Transverse colon (tissue), 4 donors: ENCODE results near the gene JARID2.

Experiments used
- POLR2A ChIP-seq: fragments of 450-650 bp; IDR thresholded peaks from one replicate; pipeline ENCODE4 v1.6.1; 2016; ENCODE audit warnings: antibody characterized with exemption, mild to moderate bottlenecking, moderate library complexity
- POLR2AphosphoS5 ChIP-seq, 3 donors: sonication (generic); formaldehyde crosslinking; IDR thresholded peaks; one replicate each; pipeline ENCODE4 v1.6.1; 2016; ENCODE audit warnings: antibody characterized with exemption in 3 of 3
- TF ChIP-seq, protein P1 (sequence below), 5 experiments: fragments of 200-600 bp in 3 of 5; fragments of 450-650 bp in 2 of 5; sonication (generic) in 3 of 5; IDR thresholded peaks; 1 replicate in 2 of 5; 2 replicates in 3 of 5; pipeline ENCODE4 v1.5.1; 2016 to 2017; ENCODE audit warnings: antibody characterized with exemption in 5 of 5, inconsistent platforms in 3 of 5, mild to moderate bottlenecking in 2 of 5, moderate library complexity in 1 of 5

GRCh38 chr6:15279047-15279661 lies 33.3 kb downstream of the JARID2 start:
- TF ChIP-seq, protein P1, sequence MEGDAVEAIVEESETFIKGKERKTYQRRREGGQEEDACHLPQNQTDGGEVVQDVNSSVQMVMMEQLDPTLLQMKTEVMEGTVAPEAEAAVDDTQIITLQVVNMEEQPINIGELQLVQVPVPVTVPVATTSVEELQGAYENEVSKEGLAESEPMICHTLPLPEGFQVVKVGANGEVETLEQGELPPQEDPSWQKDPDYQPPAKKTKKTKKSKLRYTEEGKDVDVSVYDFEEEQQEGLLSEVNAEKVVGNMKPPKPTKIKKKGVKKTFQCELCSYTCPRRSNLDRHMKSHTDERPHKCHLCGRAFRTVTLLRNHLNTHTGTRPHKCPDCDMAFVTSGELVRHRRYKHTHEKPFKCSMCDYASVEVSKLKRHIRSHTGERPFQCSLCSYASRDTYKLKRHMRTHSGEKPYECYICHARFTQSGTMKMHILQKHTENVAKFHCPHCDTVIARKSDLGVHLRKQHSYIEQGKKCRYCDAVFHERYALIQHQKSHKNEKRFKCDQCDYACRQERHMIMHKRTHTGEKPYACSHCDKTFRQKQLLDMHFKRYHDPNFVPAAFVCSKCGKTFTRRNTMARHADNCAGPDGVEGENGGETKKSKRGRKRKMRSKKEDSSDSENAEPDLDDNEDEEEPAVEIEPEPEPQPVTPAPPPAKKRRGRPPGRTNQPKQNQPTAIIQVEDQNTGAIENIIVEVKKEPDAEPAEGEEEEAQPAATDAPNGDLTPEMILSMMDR (IDR thresholded peaks at IDR 0.05) = no peak
- TF ChIP-seq POLR2A = no peak
- no peak for TF ChIP-seq POLR2AphosphoS5 (IDR thresholded peaks at IDR 0.05)
